HL-60/S4 (cell line): ENCODE measurements around the gene CTBP2.
"Not testable (repeated sequence)": the region's sequence is repeated elsewhere in the genome, so short reads cannot be mapped to it uniquely, and the experiment has no call there.

ENCODE experiments used
- in situ Hi-C: fragments of 300-500 bp; cut with MboI; formaldehyde crosslinking; loops from 2 replicates; pipeline ENCODE4 v1.14.3; 2022; ENCODE audit warnings: low sequenced_read_pairs

Gene CTBP2

GRCh38 chr10:125089469-125089868 is 70.9 kb downstream of the CTBP2 start:
- in situ Hi-C loops = no loop called here

- in situ Hi-C loops = no loop called here
Observed at GRCh38 chr10:125087897-125088215, 72.5 kb downstream of the CTBP2 start.

GRCh38 chr10:125087191-125087896 is 73.0 kb downstream of the CTBP2 start:
- in situ Hi-C loops = no loop called here

- in situ Hi-C loops = no loop called here
Observed at GRCh38 chr10:125086691-125087090, 73.7 kb downstream of the CTBP2 start.

- in situ Hi-C loops = no loop called here
Observed at GRCh38 chr10:125085258-125086054, 74.9 kb downstream of the CTBP2 start.

GRCh38 chr10:125084614-125085257 is 75.6 kb downstream of the CTBP2 start:
- in situ Hi-C loops = no loop called here

- in situ Hi-C loops = no loop called here
Observed at GRCh38 chr10:125084191-125084613, 76.2 kb downstream of the CTBP2 start.

GRCh38 chr10:125083576-125083920 is 76.8 kb downstream of the CTBP2 start:
- in situ Hi-C loops = no loop called here

GRCh38 chr10:125082881-125083575 is 77.3 kb downstream of the CTBP2 start:
- in situ Hi-C loops = no loop called here

- in situ Hi-C loops = not testable (repeated sequence)
Observed at GRCh38 chr10:125082471-125082870, 77.9 kb downstream of the CTBP2 start.

- in situ Hi-C loops = no loop called here
Observed at GRCh38 chr10:125081931-125082330, 78.4 kb downstream of the CTBP2 start.

GRCh38 chr10:125080984-125081383 is 79.4 kb downstream of the CTBP2 start:
- in situ Hi-C loops = no loop called here

- in situ Hi-C loops = no loop called here
Observed at GRCh38 chr10:125080296-125080695, 80.1 kb downstream of the CTBP2 start.

- in situ Hi-C loops = no loop called here
Observed at GRCh38 chr10:125079091-125079600, 81.2 kb downstream of the CTBP2 start.

GRCh38 chr10:125076891-125077541 is 83.3 kb downstream of the CTBP2 start:
- in situ Hi-C loops = no loop called here

GRCh38 chr10:125076121-125076825 is 84.1 kb downstream of the CTBP2 start:
- in situ Hi-C loops = no loop called here

- in situ Hi-C loops = no loop called here
Observed at GRCh38 chr10:125073996-125074395, 86.4 kb downstream of the CTBP2 start.

GRCh38 chr10:125072794-125073193 is 87.6 kb downstream of the CTBP2 start:
- in situ Hi-C loops = no loop called here

- in situ Hi-C loops = no loop called here
Observed at GRCh38 chr10:125071008-125071407, 89.4 kb downstream of the CTBP2 start.

- in situ Hi-C loops = no loop called here
Observed at GRCh38 chr10:125068406-125068805, 92.0 kb downstream of the CTBP2 start.
